SK-N-SH treated with all-trans-retinoic acid at 6 μM for 48 hours (cell line): ENCODE data around the gene TMEM250.

Experiments
- ATAC-seq: fragments of 200-7000 bp; cut with Tn5 transposase; 3 replicates; pipeline ENCODE4 v1.9.1; 2020; ENCODE audit warnings: mild to moderate bottlenecking, moderate library complexity
- ARNTL ChIP-seq: fragments of 450-650 bp; formaldehyde crosslinking; IDR thresholded peaks from 2 replicates; pipeline ENCODE4 v1.5.0; 2020; ENCODE audit warnings: low read depth, mild to moderate bottlenecking, moderate library complexity, borderline replicate concordance
- BACH2 ChIP-seq: fragments of 250-450 bp; sonication (Bioruptor Pico); IDR thresholded peaks from 2 replicates; pipeline ENCODE4 v1.9.0; 2021; ENCODE audit warnings: mild to moderate bottlenecking, borderline replicate concordance
- CSDC2 ChIP-seq: fragments of 250-450 bp; sonication (Bioruptor Pico); IDR thresholded peaks from 2 replicates; pipeline ENCODE4 v1.5.0; 2020; ENCODE audit warnings: mild to moderate bottlenecking, moderate library complexity
- ESRRG ChIP-seq: fragments of 250-450 bp; sonication (Bioruptor Pico); IDR thresholded peaks from 2 replicates; pipeline ENCODE4 v1.6.1; 2021; ENCODE audit warnings: mild to moderate bottlenecking
- GLIS3 ChIP-seq: fragments of 250-450 bp; sonication (Bioruptor Pico); IDR thresholded peaks from 2 replicates; pipeline ENCODE4 v1.5.0; 2020; ENCODE audit warnings: mild to moderate bottlenecking, moderate library complexity
- ISL1 ChIP-seq: fragments of 250-450 bp; sonication (Bioruptor Pico); IDR thresholded peaks from 2 replicates; pipeline ENCODE4 v2.1.2; 2022; ENCODE audit warnings: mild to moderate bottlenecking, moderate library complexity
- OSR1 ChIP-seq: fragments of 250-450 bp; sonication (Bioruptor Pico); IDR thresholded peaks from 2 replicates; pipeline ENCODE4 v1.8.0; 2022; ENCODE audit warnings: moderate library complexity, mild to moderate bottlenecking, inconsistent platforms
- PPARA ChIP-seq: fragments of 250-450 bp; sonication (Bioruptor Pico); IDR thresholded peaks from 2 replicates; pipeline ENCODE4 v1.5.0; 2020; ENCODE audit warnings: mild to moderate bottlenecking, borderline replicate concordance
- RARB ChIP-seq: fragments of 250-450 bp; sonication (Bioruptor Pico); IDR thresholded peaks from 2 replicates; pipeline ENCODE4 v1.8.0; 2021; ENCODE audit warnings: mild to moderate bottlenecking, moderate library complexity
- SNAI2 ChIP-seq: fragments of 250-450 bp; sonication (Bioruptor Pico); IDR thresholded peaks from 2 replicates; pipeline ENCODE4 v1.5.0; 2020; ENCODE audit warnings: mild to moderate bottlenecking, moderate library complexity
- TCF4 ChIP-seq: fragments of 250-450 bp; sonication (Bioruptor Pico); IDR thresholded peaks from 2 replicates; pipeline ENCODE4 v1.8.0; 2021; ENCODE audit warnings: mild to moderate bottlenecking, moderate library complexity, borderline replicate concordance
- TOX ChIP-seq: fragments of 250-450 bp; sonication (Bioruptor Pico); IDR thresholded peaks from 2 replicates; pipeline ENCODE4 v1.8.0; 2021; ENCODE audit warnings: mild to moderate bottlenecking, moderate library complexity, borderline replicate concordance
- ZC3H10 ChIP-seq: fragments of 250-450 bp; sonication (Bioruptor Pico); IDR thresholded peaks from 2 replicates; pipeline ENCODE4 v1.5.1; 2021; ENCODE audit warnings: mild to moderate bottlenecking, moderate library complexity
- ZFP30 ChIP-seq: fragments of 450-650 bp; formaldehyde crosslinking; IDR thresholded peaks from 2 replicates; pipeline ENCODE4 v1.5.0; 2022; ENCODE audit warnings: mild to moderate bottlenecking, moderate library complexity
- ZNF565 ChIP-seq: fragments of 450-650 bp; formaldehyde crosslinking; conservative IDR thresholded peaks from 2 replicates; pipeline ENCODE4 v1.5.0; 2020; ENCODE audit warnings: low read depth, mild to moderate bottlenecking, moderate library complexity
- ZNF8 ChIP-seq: fragments of 450-650 bp; formaldehyde crosslinking; IDR thresholded peaks from 2 replicates; pipeline ENCODE4 v1.5.0; 2020; ENCODE audit warnings: mild to moderate bottlenecking, moderate library complexity
- TF ChIP-seq, protein P1 (sequence below): fragments of 250-450 bp; sonication (Bioruptor Pico); IDR thresholded peaks from 2 replicates; pipeline ENCODE4 v1.8.0; 2020; ENCODE audit warnings: mild to moderate bottlenecking, moderate library complexity, borderline replicate concordance
- TF ChIP-seq, protein P2 (sequence below): fragments of 250-450 bp; sonication (Bioruptor Pico); IDR thresholded peaks from 2 replicates; pipeline ENCODE4 v1.5.1; 2020; ENCODE audit warnings: low read depth, mild to moderate bottlenecking, moderate library complexity
- TF ChIP-seq, protein P3 (sequence below): fragments of 250-450 bp; sonication (Bioruptor Pico); IDR thresholded peaks from 2 replicates; pipeline ENCODE4 v1.5.0; 2020; ENCODE audit warnings: mild to moderate bottlenecking, moderate library complexity
- TF ChIP-seq, protein P4 (sequence below): fragments of 250-450 bp; sonication (Bioruptor Pico); IDR thresholded peaks from 2 replicates; pipeline ENCODE4 v1.8.0; 2021; ENCODE audit warnings: low read depth, mild to moderate bottlenecking, moderate library complexity, borderline replicate concordance
- TF ChIP-seq, protein P5 (sequence below): fragments of 250-450 bp; sonication (Bioruptor Pico); IDR thresholded peaks from 2 replicates; pipeline ENCODE4 v1.5.1; 2021; ENCODE audit warnings: mild to moderate bottlenecking, moderate library complexity

Gene TMEM250

DNA sequence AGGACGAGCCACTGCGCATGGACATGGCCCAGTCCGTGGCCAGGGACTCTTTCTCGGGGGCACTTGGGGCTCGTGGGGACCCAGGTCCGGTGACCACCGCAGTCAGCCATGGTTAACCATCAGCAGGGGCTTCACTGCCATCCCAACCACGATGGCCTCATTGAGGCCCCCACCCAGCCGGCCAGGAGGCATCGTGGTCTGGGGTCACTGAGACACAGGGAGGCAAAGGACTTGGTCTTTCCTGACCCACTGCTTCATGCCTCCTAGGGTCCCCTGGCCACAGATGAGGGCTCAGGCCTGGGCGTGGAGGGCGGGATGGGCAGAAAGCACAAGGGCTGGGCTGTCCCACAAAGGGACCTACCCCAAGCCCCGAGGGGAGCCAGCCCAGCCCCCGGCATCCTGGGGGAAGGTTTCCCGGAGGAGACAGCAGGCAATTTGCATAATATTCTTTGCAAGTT lies 30.2 kb downstream of the TMEM250 start (continued):
- TF ChIP-seq, protein P1, sequence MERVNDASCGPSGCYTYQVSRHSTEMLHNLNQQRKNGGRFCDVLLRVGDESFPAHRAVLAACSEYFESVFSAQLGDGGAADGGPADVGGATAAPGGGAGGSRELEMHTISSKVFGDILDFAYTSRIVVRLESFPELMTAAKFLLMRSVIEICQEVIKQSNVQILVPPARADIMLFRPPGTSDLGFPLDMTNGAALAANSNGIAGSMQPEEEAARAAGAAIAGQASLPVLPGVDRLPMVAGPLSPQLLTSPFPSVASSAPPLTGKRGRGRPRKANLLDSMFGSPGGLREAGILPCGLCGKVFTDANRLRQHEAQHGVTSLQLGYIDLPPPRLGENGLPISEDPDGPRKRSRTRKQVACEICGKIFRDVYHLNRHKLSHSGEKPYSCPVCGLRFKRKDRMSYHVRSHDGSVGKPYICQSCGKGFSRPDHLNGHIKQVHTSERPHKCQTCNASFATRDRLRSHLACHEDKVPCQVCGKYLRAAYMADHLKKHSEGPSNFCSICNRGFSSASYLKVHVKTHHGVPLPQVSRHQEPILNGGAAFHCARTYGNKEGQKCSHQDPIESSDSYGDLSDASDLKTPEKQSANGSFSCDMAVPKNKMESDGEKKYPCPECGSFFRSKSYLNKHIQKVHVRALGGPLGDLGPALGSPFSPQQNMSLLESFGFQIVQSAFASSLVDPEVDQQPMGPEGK (CRISPR knock-in tag): no peak

DNA sequence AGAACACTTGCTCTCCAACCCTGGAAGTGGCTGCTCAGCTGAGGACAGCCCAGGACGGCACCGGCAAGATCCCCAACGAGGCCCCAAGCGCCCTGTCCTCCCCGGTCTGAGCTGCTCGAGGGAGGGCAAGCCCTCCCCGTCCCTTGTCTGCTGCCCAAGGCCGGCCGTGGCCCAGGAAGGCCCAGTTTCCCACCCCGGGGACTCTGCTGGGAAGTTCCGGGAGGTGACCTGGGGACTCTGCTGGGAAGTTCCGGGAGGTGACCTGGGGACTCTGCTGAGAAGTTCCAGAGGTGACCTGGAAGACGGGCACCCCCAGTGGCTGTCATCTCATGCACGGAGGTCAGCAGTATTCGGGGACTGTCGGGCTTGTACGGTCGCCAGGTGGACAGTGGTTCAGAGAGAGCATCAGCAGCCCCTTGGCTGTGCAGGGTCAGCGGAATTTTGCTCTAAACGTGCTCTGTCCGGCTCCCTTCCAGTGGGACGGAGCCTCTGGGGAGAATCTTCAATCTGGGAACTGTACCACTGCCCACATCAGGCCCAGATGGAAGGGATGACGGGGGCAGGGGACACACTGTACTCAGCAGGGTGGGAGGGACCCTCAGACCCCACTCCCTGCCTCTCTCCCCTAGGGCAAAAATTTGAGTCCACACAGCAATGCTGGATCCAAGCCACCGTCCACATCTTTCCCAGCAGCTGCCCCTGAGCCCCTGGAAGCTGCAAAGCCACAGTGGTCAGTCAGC lies 30.8 kb downstream of the TMEM250 start:
- TF ChIP-seq OSR1 (CRISPR knock-in tag) (no peak), SNAI2 (CRISPR knock-in tag) (no peak), ZFP30 (CRISPR knock-in tag) (no peak), ZNF565 (CRISPR knock-in tag) (no peak), GLIS3 (CRISPR knock-in tag) (no peak)
- TF ChIP-seq, protein P2, sequence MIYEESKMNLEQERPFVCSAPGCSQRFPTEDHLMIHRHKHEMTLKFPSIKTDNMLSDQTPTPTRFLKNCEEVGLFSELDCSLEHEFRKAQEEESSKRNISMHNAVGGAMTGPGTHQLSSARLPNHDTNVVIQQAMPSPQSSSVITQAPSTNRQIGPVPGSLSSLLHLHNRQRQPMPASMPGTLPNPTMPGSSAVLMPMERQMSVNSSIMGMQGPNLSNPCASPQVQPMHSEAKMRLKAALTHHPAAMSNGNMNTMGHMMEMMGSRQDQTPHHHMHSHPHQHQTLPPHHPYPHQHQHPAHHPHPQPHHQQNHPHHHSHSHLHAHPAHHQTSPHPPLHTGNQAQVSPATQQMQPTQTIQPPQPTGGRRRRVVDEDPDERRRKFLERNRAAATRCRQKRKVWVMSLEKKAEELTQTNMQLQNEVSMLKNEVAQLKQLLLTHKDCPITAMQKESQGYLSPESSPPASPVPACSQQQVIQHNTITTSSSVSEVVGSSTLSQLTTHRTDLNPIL (CRISPR knock-in tag): no peak
- TF ChIP-seq, protein P3, sequence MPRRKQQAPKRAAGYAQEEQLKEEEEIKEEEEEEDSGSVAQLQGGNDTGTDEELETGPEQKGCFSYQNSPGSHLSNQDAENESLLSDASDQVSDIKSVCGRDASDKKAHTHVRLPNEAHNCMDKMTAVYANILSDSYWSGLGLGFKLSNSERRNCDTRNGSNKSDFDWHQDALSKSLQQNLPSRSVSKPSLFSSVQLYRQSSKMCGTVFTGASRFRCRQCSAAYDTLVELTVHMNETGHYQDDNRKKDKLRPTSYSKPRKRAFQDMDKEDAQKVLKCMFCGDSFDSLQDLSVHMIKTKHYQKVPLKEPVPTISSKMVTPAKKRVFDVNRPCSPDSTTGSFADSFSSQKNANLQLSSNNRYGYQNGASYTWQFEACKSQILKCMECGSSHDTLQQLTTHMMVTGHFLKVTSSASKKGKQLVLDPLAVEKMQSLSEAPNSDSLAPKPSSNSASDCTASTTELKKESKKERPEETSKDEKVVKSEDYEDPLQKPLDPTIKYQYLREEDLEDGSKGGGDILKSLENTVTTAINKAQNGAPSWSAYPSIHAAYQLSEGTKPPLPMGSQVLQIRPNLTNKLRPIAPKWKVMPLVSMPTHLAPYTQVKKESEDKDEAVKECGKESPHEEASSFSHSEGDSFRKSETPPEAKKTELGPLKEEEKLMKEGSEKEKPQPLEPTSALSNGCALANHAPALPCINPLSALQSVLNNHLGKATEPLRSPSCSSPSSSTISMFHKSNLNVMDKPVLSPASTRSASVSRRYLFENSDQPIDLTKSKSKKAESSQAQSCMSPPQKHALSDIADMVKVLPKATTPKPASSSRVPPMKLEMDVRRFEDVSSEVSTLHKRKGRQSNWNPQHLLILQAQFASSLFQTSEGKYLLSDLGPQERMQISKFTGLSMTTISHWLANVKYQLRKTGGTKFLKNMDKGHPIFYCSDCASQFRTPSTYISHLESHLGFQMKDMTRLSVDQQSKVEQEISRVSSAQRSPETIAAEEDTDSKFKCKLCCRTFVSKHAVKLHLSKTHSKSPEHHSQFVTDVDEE (CRISPR knock-in tag): no peak
- ATAC-seq: no peak

DNA sequence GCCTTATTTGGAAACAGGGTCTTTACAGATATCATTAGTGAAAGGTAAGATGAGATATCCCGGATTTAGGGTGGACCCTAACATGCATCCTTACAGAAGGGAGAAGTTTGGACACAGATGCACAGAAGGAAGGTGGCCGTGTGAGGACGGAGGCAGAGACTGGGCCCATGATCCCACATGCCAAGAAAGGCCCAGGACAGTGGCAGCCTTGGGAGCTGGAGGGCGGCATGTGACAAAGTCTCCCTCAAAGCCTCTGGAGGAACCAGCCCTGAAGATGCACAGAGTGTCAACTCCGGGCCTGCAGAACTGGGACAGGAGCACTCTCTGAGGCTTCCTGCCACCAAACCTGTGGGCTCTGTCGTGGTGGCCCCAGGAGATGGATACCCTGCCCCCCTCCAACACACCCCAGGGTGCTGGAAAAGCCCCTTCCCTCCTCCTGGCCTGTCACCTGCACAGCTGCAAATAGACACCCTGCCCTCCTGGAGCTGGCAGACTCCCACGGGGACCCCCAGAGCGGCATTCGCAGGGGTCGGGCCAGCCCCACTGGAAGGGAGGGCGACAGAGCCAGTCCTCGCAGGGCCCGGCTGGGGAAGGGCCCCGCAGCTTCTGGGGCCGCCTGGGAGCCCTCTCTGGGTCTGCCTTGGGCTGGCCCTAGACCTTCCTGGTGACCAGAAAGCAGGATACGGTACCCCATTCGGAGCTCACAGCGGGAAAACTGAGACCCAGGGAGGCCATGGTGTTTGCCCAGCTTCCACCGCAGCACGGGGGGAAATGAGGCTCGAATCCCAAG lies 31.5 kb downstream of the TMEM250 start:
- no peak for ATAC-seq
- TF ChIP-seq ZNF8 (CRISPR knock-in tag): no peak
- no peak for TF ChIP-seq RARB (CRISPR knock-in tag)
- TF ChIP-seq TOX (CRISPR knock-in tag): no peak
- no peak for TF ChIP-seq PPARA (CRISPR knock-in tag)
- TF ChIP-seq BACH2 (CRISPR knock-in tag): no peak
- TF ChIP-seq, protein P4, sequence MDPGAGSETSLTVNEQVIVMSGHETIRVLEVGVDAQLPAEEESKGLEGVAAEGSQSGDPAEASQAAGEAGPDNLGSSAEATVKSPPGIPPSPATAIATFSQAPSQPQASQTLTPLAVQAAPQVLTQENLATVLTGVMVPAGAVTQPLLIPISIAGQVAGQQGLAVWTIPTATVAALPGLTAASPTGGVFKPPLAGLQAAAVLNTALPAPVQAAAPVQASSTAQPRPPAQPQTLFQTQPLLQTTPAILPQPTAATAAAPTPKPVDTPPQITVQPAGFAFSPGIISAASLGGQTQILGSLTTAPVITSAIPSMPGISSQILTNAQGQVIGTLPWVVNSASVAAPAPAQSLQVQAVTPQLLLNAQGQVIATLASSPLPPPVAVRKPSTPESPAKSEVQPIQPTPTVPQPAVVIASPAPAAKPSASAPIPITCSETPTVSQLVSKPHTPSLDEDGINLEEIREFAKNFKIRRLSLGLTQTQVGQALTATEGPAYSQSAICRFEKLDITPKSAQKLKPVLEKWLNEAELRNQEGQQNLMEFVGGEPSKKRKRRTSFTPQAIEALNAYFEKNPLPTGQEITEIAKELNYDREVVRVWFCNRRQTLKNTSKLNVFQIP (CRISPR knock-in tag): no peak
- no peak for TF ChIP-seq TCF4 (CRISPR knock-in tag)
- TF ChIP-seq ARNTL (CRISPR knock-in tag): no peak
- TF ChIP-seq, protein P1 (CRISPR knock-in tag): no peak
- TF ChIP-seq, protein P5, sequence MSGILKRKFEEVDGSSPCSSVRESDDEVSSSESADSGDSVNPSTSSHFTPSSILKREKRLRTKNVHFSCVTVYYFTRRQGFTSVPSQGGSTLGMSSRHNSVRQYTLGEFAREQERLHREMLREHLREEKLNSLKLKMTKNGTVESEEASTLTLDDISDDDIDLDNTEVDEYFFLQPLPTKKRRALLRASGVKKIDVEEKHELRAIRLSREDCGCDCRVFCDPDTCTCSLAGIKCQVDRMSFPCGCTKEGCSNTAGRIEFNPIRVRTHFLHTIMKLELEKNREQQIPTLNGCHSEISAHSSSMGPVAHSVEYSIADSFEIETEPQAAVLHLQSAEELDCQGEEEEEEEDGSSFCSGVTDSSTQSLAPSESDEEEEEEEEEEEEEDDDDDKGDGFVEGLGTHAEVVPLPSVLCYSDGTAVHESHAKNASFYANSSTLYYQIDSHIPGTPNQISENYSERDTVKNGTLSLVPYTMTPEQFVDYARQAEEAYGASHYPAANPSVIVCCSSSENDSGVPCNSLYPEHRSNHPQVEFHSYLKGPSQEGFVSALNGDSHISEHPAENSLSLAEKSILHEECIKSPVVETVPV (CRISPR knock-in tag): no peak
- TF ChIP-seq ZC3H10: no peak
- TF ChIP-seq CSDC2 (CRISPR knock-in tag): no peak
- no peak for TF ChIP-seq ZNF565 (CRISPR knock-in tag)
- no peak for TF ChIP-seq ISL1 (CRISPR knock-in tag)
- TF ChIP-seq ESRRG: no peak
- no peak for TF ChIP-seq ZFP30 (CRISPR knock-in tag)
- no peak for TF ChIP-seq OSR1 (CRISPR knock-in tag)
- TF ChIP-seq SNAI2 (CRISPR knock-in tag): no peak
